LoVo (cell line): ENCODE results near the gene IFI27L2.

Experiments used
- DNase-seq: peaks from one replicate; pipeline ENCODE4 v3.0.0-alpha.2; 2016; ENCODE audit warnings: low spot score

IFI27L2 gene

GRCh38 chr14:94100847-94101246 lies 28.6 kb downstream of the IFI27L2 start:
- DNase-seq = no peak

DNA sequence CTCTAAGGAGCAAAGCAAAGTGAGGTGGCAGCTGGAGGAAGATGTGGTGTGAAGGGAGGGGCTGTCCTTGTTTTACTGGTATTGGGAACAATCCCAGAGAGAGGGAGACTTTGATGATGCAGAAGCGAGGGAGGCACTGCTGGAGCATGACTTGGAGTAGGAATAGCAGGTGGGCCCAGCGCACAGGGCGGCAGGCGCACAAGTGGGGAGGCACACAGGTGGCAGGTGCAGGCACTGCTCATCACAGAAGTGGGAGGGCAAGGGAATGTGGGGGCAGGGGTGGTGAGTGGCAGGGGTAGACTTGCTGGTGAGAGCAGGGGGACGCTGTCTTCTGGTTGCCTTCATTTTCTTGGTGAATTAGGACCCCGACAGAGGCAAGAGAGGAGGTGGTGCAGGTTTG lies 30.4 kb downstream of the IFI27L2 start:
- no peak for DNase-seq

GRCh38 chr14:94098326-94098992 lies 30.9 kb downstream of the IFI27L2 start:
- no peak for DNase-seq

GRCh38 chr14:94097091-94097490 lies 32.3 kb downstream of the IFI27L2 start:
- no peak for DNase-seq

GRCh38 chr14:94093418-94093817 lies 36.0 kb downstream of the IFI27L2 start:
- DNase-seq = no peak

DNA sequence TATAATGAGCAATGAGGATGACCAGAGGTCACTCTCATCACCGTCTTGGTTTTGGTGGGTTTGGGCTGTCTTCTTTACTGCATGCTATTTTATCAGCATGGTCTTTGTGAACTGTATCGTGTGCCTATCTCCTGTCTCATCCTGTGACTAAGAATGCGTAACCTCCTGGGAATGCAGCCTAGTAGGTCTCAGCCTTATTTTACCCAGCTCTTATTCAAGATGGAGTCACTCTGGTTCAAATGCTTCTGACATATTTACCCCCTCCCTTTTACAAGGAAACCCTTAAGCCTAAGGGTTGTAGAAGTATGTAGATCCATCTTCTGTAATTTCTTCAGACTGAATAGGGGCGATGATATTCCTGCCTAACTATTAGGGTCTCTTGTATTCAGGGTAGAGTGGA lies 39.9 kb downstream of the IFI27L2 start:
- no peak for DNase-seq

DNA sequence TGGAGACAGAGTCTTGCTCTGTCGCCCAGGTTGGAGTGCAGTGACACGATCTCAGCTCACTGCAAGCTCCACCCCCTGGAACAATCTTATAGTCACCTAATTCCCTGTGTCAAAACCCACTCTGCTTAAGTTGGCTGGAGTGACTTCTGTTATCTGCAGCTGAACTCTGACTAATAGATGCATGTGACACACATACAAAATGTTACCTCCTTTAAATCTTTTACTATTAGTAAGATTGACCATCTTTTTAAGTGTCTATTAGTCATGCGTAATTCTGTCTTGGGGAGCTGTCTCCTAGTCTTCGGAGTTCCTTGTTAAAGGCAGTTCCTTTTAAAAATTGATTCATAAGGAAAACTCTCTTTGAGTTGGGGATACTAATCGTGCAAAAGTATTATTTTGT lies 40.9 kb downstream of the IFI27L2 start:
- no peak for DNase-seq

DNA sequence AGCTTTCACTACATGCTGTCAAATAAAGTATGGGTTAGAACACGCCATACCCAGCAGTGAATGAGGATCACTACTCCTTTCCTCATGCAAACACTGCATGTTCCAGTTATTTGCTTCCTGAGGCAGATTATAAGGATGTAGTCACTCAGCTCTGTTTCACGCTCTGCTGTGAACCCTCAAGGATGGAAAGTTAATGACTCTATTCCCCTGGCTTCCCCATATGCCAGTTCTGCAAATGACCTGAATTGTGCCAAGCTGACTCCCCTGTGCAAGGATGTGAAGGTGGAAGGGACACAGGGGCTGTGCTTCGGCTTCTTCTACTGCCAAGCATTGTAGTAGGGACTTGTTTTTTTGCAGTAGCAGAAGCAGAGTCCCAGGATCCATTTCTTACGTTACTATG lies 41.5 kb downstream of the IFI27L2 start:
- no peak for DNase-seq

GRCh38 chr14:94081386-94081820 lies 48.0 kb downstream of the IFI27L2 start:
- DNase-seq = no peak

DNA sequence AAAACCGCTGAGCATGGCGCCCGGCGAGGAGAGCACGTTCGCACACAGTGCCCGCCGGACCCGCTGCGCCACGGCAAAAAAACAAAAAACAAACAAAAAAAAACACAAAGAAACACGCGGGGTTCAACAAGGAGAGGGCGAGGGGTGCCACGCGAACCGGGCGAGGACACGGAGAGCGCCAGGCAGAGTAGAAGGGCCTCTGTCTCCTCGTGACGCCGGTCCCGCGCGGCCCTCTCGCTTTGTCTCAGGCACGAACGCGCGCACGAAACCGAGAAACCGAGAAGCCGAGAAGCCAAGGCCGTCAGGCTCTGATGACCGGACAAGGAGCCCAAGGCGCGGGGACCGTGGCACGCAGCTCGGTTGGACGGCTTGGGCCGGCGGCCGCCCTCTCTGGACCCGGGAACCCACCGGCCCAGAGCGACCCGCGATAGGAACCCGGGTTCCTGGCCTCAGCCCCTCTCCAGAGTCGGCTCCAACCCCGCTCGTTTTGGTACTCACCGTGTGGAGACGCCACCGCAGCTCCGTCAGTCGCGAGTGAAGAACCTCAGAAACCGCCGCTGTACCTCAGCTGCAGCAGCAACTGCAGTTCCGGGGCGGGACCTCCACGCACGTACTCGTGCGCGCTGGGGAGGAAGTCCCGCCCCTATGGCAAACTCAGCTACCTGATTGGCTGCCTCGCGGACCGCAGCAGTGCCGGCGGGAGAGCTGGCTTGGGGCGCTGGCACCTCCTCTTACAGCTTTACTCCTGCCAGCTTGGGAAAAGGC lies 48.6 kb downstream of the IFI27L2 start, which contains the start of the genes DDX24 and IFI27L1:
Gene DDX24, minus strand, starts transcription at position 582 of the 765 bp plus-strand sequence. CDS start 1,460 bp downstream, outside the sequence.
Gene IFI27L1, plus strand, starts transcription at position 690 of the 765 bp plus-strand sequence. CDS start 15,628 bp downstream, outside the sequence.
- peak; percentile 96 for DNase-seq

GRCh38 chr14:94079891-94080620 lies 49.3 kb downstream of the IFI27L2 start:
- no peak for DNase-seq

GRCh38 chr14:94077823-94078222 lies 51.6 kb downstream of the IFI27L2 start:
- no peak for DNase-seq
